WTC11 (cell line): ENCODE measurements around the gene NRXN2.

ENCODE experiments used
- CTCF ChIP-seq: fragments of 200-600 bp; IDR thresholded peaks from 2 replicates; pipeline ENCODE4 v1.8.0; 2022; ENCODE audit warnings: antibody characterized with exemption
- ELF4 ChIP-seq: sonication (generic); formaldehyde crosslinking; IDR thresholded peaks from 2 replicates; pipeline ENCODE4 v1.8.1; 2022; ENCODE audit warnings: low read depth, mild to moderate bottlenecking, moderate library complexity, missing genetic modification reagents
- JUN ChIP-seq: sonication (generic); formaldehyde crosslinking; IDR thresholded peaks from 2 replicates; pipeline ENCODE4 v1.8.0; 2023; ENCODE audit warnings: mild to moderate bottlenecking, missing genetic modification reagents
- NFYB ChIP-seq: sonication (generic); formaldehyde crosslinking; conservative IDR thresholded peaks from 2 replicates; pipeline ENCODE4 v1.8.0; 2022; ENCODE audit warnings: low read depth, missing genetic modification reagents
- TP53 ChIP-seq: sonication (generic); formaldehyde crosslinking; IDR thresholded peaks from 2 replicates; pipeline ENCODE4 v1.8.1; 2023; ENCODE audit warnings: mild to moderate bottlenecking, missing genetic modification reagents
- ZNF423 ChIP-seq: fragments of 250-450 bp; sonication (Bioruptor Pico); IDR thresholded peaks from 2 replicates; pipeline ENCODE4 v2.1.2; 2022; ENCODE audit warnings: mild to moderate bottlenecking, moderate library complexity
- TF ChIP-seq, protein P1 (sequence below): sonication (generic); formaldehyde crosslinking; conservative IDR thresholded peaks from 2 replicates; pipeline ENCODE4 v1.8.1; 2022; ENCODE audit warnings: mild to moderate bottlenecking, missing genetic modification reagents

DNA sequence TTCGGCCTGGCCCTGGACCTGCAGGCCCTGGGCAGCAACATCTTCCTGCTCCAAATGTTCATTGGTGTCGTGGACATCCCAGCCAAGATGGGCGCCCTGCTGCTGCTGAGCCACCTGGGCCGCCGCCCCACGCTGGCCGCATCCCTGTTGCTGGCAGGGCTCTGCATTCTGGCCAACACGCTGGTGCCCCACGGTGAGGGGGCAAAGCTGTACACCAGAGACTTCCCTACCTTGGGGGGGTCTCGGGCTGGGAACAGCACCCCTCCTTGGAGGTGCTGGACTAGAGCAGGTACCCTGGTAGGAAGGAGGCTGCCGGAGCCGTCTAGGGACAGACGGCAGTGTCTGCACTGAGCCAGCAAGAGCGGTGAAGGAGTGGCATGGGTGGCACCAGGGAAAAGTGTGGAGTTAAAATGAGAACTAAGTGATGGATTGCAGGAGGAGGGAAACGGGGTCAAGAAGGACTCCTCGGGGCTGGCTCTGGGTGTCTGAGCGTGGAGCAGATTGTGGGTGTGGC, 123.2 kb downstream of the NRXN2 start:
- no peak for TF ChIP-seq JUN (CRISPR knock-in tag)
- TF ChIP-seq ZNF423: no peak
- TF ChIP-seq, protein P1, sequence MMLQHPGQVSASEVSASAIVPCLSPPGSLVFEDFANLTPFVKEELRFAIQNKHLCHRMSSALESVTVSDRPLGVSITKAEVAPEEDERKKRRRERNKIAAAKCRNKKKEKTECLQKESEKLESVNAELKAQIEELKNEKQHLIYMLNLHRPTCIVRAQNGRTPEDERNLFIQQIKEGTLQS (CRISPR knock-in tag): no peak
- TF ChIP-seq CTCF: no peak
- no peak for TF ChIP-seq TP53
- no peak for TF ChIP-seq ELF4
- TF ChIP-seq NFYB (CRISPR knock-in tag): no peak
